SHP77 (cell line): ENCODE results near the gene BACE2.
"Not testable (repeated sequence)": the region's sequence is repeated elsewhere in the genome, so short reads cannot be mapped to it uniquely, and the experiment has no call there.

Source experiments
- DNase-seq, 2 experiments: peaks; one replicate each; lab custom pipeline; 2025; lab: John Stamatoyannopoulos, UW

The BACE2 gene

GRCh38 chr21:41240040-41240439 is 72.1 kb downstream of the BACE2 start:
- no peak for DNase-seq

GRCh38 chr21:41241341-41241740 is 73.4 kb downstream of the BACE2 start:
- peak; percentile 46 to 58 for DNase-seq

GRCh38 chr21:41242238-41242829 is 74.4 kb downstream of the BACE2 start:
- DNase-seq: peak in 1 of 2 experiments; percentile 38

GRCh38 chr21:41243107-41243506 is 75.1 kb downstream of the BACE2 start:
- no peak for DNase-seq

GRCh38 chr21:41244266-41244880 is 76.4 kb downstream of the BACE2 start:
- not testable (repeated sequence) for DNase-seq

GRCh38 chr21:41245509-41246135 is 77.7 kb downstream of the BACE2 start:
- no peak for DNase-seq

- peak in 1 of 2 experiments; percentile 31 for DNase-seq
Observed at GRCh38 chr21:41246808-41247207, 78.8 kb downstream of the BACE2 start.

GRCh38 chr21:41247561-41248545 is 79.9 kb downstream of the BACE2 start:
- DNase-seq: peak; percentile 84 to 85

- DNase-seq: no peak
Observed at GRCh38 chr21:41249476-41249875, 81.5 kb downstream of the BACE2 start.

- no peak for DNase-seq
Observed at GRCh38 chr21:41250519-41250918, 82.6 kb downstream of the BACE2 start.

GRCh38 chr21:41251961-41252642 is 84.1 kb downstream of the BACE2 start:
- DNase-seq: no peak

GRCh38 chr21:41254090-41254700 is 86.2 kb downstream of the BACE2 start:
- no peak for DNase-seq

- DNase-seq: no peak
Observed at GRCh38 chr21:41255190-41255589, 87.2 kb downstream of the BACE2 start.

- DNase-seq: not testable (repeated sequence)
Observed at GRCh38 chr21:41256231-41256630, 88.3 kb downstream of the BACE2 start.

GRCh38 chr21:41256771-41257702 is 89.1 kb downstream of the BACE2 start:
- no peak for DNase-seq

- peak in 1 of 2 experiments; percentile 20 for DNase-seq
Observed at GRCh38 chr21:41258617-41259016, 90.7 kb downstream of the BACE2 start.

- DNase-seq: no peak
Observed at GRCh38 chr21:41260428-41260827, 92.5 kb downstream of the BACE2 start.

- DNase-seq: no peak
Observed at GRCh38 chr21:41267346-41267745, 99.4 kb downstream of the BACE2 start.

- DNase-seq: no peak
Observed at GRCh38 chr21:41269535-41269934, 101.6 kb downstream of the BACE2 start.

- no peak for DNase-seq
Observed at GRCh38 chr21:41277196-41277595, 109.2 kb downstream of the BACE2 start.
